ENCODE results near the gene CAMTA1.

The CAMTA1 gene

DNA sequence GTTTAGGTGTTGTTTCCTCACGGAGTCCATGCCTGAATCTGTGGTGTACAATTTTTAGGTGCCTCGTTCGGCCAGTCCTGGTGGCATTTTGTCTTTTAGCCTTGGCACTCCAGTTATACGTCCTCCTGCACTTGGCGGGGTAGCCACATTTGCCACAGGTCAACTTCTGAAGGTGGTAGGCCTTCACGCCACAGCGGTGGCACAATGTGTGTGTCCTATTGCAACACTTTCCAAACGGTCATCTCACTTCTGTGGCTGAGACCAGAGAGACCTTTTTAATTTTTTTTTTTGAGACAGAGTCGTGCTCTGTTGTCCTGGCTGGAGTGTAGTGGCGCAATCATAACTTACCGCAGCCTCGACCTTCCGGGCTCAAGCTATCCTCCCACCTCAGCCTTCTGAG, 49.1 kb downstream of the CAMTA1 start:
- TF ChIP-seq ZBTB48 (tag by site-specific recombination; IDR thresholded peaks at IDR 0.05) (no peak), ZNF792 (tag by site-specific recombination; IDR thresholded peaks at IDR 0.05) (no peak), ZNF324 (tag by site-specific recombination; IDR thresholded peaks at IDR 0.05) (no peak), ZNF354C (tag by site-specific recombination; IDR thresholded peaks at IDR 0.05; ENCODE audit: borderline replicate concordance, low read depth) (no peak), MZF1 (tag by site-specific recombination; IDR thresholded peaks at IDR 0.05; ENCODE audit: borderline replicate concordance) (no peak), GLIS1 (tag by site-specific recombination; IDR thresholded peaks at IDR 0.05) (no peak), EGR2 (tag by site-specific recombination; IDR thresholded peaks at IDR 0.05; ENCODE audit: low read depth) (no peak), ZNF274 (IDR thresholded peaks at IDR 0.05; ENCODE audit: low read length) (no peak), ZNF274 (tag by site-specific recombination; IDR thresholded peaks at IDR 0.05; ENCODE audit: borderline replicate concordance) (no peak)
- TF ChIP-seq, protein P1, sequence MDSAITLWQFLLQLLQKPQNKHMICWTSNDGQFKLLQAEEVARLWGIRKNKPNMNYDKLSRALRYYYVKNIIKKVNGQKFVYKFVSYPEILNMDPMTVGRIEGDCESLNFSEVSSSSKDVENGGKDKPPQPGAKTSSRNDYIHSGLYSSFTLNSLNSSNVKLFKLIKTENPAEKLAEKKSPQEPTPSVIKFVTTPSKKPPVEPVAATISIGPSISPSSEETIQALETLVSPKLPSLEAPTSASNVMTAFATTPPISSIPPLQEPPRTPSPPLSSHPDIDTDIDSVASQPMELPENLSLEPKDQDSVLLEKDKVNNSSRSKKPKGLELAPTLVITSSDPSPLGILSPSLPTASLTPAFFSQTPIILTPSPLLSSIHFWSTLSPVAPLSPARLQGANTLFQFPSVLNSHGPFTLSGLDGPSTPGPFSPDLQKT (IDR thresholded peaks at IDR 0.05; ENCODE audit: borderline replicate concordance, low read depth, low read length) = no peak
- TF ChIP-seq, protein P2, sequence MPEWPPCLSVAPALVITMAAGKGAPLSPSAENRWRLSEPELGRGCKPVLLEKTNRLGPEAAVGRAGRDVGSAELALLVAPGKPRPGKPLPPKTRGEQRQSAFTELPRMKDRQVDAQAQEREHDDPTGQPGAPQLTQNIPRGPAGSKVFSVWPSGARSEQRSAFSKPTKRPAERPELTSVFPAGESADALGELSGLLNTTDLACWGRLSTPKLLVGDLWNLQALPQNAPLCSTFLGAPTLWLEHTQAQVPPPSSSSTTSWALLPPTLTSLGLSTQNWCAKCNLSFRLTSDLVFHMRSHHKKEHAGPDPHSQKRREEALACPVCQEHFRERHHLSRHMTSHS (tag by site-specific recombination; IDR thresholded peaks at IDR 0.05) = no peak
- TF ChIP-seq, protein P3, sequence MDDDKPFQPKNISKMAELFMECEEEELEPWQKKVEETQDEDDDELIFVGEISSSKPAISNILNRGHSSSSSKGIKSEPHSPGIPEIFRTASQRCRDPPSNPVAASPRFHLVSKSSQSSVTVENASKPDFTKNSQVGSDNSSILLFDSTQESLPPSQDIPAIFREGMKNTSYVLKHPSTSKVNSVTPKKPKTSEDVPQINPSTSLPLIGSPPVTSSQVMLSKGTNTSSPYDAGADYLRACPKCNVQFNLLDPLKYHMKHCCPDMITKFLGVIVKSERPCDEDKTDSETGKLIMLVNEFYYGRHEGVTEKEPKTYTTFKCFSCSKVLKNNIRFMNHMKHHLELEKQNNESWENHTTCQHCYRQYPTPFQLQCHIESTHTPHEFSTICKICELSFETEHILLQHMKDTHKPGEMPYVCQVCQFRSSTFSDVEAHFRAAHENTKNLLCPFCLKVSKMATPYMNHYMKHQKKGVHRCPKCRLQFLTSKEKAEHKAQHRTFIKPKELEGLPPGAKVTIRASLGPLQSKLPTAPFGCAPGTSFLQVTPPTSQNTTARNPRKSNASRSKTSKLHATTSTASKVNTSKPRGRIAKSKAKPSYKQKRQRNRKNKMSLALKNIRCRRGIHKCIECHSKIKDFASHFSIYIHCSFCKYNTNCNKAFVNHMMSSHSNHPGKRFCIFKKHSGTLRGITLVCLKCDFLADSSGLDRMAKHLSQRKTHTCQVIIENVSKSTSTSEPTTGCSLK (tag by site-specific recombination; IDR thresholded peaks at IDR 0.05) = no peak
- TF ChIP-seq, protein P4, sequence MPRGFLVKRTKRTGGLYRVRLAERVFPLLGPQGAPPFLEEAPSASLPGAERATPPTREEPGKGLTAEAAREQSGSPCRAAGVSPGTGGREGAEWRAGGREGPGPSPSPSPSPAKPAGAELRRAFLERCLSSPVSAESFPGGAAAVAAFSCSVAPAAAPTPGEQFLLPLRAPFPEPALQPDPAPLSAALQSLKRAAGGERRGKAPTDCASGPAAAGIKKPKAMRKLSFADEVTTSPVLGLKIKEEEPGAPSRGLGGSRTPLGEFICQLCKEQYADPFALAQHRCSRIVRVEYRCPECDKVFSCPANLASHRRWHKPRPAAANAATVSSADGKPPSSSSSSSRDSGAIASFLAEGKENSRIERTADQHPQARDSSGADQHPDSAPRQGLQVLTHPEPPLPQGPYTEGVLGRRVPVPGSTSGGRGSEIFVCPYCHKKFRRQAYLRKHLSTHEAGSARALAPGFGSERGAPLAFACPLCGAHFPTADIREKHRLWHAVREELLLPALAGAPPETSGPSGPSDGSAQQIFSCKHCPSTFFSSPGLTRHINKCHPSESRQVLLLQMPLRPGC (tag by site-specific recombination; IDR thresholded peaks at IDR 0.05) = no peak
- TF ChIP-seq, protein P5, sequence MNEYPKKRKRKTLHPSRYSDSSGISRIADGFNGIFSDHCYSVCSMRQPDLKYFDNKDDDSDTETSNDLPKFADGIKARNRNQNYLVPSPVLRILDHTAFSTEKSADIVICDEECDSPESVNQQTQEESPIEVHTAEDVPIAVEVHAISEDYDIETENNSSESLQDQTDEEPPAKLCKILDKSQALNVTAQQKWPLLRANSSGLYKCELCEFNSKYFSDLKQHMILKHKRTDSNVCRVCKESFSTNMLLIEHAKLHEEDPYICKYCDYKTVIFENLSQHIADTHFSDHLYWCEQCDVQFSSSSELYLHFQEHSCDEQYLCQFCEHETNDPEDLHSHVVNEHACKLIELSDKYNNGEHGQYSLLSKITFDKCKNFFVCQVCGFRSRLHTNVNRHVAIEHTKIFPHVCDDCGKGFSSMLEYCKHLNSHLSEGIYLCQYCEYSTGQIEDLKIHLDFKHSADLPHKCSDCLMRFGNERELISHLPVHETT (tag by site-specific recombination; IDR thresholded peaks at IDR 0.05) = no peak
- CTCF ChIA-PET = no interaction called here
- Histone ChIP-seq H3K4me1 (ENCODE audit: control insufficient read depth, insufficient read depth, low read length) (peaks cover 13% of the 10 kb centered on the region), H3K27ac (ENCODE audit: extremely low read depth, low read depth, low read length) (no peak overlapping the region), H3K36me3 (ENCODE audit: control insufficient read depth in 2 of 2, insufficient read depth in 1 of 2, low read length in 2 of 2) (peaks cover 8 to 10% of the 10 kb centered on the region in 2 experiments; a peak in 2 of 3 replicates), H3K9me3 (ENCODE audit: control insufficient read depth, insufficient read depth, low read depth, low read length) (no peaks in the 10 kb centered on the region), H3K4me3 (ENCODE audit: low read depth, low read length) (no peak overlapping the region)
- POLR2A ChIA-PET = no interaction called here

DNA sequence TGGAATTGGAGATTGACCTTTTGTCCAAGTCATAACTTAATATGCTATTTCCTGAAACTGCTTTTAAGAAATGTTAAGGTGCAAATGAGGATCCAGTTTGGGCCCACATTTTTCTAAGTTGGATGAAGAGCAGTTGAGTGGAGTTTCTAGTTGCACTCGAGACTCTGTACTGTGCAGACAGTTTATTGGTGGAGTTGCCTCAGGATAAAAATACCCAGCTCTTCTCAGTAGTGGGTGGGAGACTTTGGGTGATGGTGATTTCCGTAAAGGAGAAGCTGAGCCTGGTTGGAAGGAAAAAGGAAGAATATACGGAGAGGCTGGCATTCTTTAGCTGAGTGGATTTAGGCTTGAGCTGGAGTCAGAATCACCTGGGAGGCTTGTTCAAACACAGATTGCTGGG, 49.9 kb downstream of the CAMTA1 start:
- H3K9me3 ChIP-seq (ENCODE audit: control insufficient read depth, insufficient read depth, low read depth, low read length) = no peaks in the 10 kb centered on the region
- H3K36me3 ChIP-seq (ENCODE audit: control insufficient read depth in 2 of 2, insufficient read depth in 1 of 2, low read length in 2 of 2) = peaks cover 8% of the 10 kb centered on the region in 2 experiments; a peak in 2 of 3 replicates
- H3K27ac ChIP-seq (ENCODE audit: extremely low read depth, low read depth, low read length) = no peak overlapping the region
- POLR2A ChIA-PET = interaction anchor here (0.6 kb wide), 1 partner anchor 91 kb away, joined by 4 read pairs; no protein-coding TSS in a partner anchor
- H3K4me3 ChIP-seq (ENCODE audit: low read depth, low read length) = no peak overlapping the region
- H3K4me1 ChIP-seq (ENCODE audit: control insufficient read depth, insufficient read depth, low read length) = peaks cover 13% of the 10 kb centered on the region
- CTCF ChIA-PET = interaction anchor here (0.8 to 1.1 kb wide), 2 partner anchors 40 to 116 kb away, joined by 3 to 4 read pairs; no protein-coding TSS in a partner anchor
- no peak for TF ChIP-seq ZNF19 (tag by site-specific recombination; IDR thresholded peaks at IDR 0.05; ENCODE audit: low read depth)
- no peak for TF ChIP-seq ZNF660 (tag by site-specific recombination; IDR thresholded peaks at IDR 0.05)
- TF ChIP-seq ZBTB17 (tag by site-specific recombination; IDR thresholded peaks at IDR 0.05) = no peak
- no peak for TF ChIP-seq ZNF791 (tag by site-specific recombination; IDR thresholded peaks at IDR 0.05)
- no peak for TF ChIP-seq HOXA7 (CRISPR knock-in tag; IDR thresholded peaks at IDR 0.05; ENCODE audit: borderline replicate concordance)
- TF ChIP-seq, protein P6, sequence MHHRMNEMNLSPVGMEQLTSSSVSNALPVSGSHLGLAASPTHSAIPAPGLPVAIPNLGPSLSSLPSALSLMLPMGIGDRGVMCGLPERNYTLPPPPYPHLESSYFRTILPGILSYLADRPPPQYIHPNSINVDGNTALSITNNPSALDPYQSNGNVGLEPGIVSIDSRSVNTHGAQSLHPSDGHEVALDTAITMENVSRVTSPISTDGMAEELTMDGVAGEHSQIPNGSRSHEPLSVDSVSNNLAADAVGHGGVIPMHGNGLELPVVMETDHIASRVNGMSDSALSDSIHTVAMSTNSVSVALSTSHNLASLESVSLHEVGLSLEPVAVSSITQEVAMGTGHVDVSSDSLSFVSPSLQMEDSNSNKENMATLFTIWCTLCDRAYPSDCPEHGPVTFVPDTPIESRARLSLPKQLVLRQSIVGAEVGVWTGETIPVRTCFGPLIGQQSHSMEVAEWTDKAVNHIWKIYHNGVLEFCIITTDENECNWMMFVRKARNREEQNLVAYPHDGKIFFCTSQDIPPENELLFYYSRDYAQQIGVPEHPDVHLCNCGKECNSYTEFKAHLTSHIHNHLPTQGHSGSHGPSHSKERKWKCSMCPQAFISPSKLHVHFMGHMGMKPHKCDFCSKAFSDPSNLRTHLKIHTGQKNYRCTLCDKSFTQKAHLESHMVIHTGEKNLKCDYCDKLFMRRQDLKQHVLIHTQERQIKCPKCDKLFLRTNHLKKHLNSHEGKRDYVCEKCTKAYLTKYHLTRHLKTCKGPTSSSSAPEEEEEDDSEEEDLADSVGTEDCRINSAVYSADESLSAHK (tag by site-specific recombination; IDR thresholded peaks at IDR 0.05) = no peak
- no peak for TF ChIP-seq ZNF366 (tag by site-specific recombination; conservative IDR thresholded peaks at IDR 0.05)
- TF ChIP-seq OSR2 (tag by site-specific recombination; IDR thresholded peaks at IDR 0.05) = no peak
- TF ChIP-seq ZNF221 (tag by site-specific recombination; IDR thresholded peaks at IDR 0.05; ENCODE audit: borderline replicate concordance) = no peak
- no peak for TF ChIP-seq KLF7 (tag by site-specific recombination; IDR thresholded peaks at IDR 0.05; ENCODE audit: borderline replicate concordance)
- TF ChIP-seq ZBTB48 (tag by site-specific recombination; IDR thresholded peaks at IDR 0.05) = no peak
- no peak for TF ChIP-seq SP2 (tag by site-specific recombination; IDR thresholded peaks at IDR 0.05)
- no peak for TF ChIP-seq ZNF776 (tag by site-specific recombination; IDR thresholded peaks at IDR 0.05; ENCODE audit: borderline replicate concordance)
- TF ChIP-seq ZNF341 (tag by site-specific recombination; IDR thresholded peaks at IDR 0.05; ENCODE audit: low read depth) = no peak

Measured in HEK293 (cell line).